ENCODE results near the gene RECQL5. TPM values are rescaled to one million over a fixed set of nuclear protein-coding genes. Genes with fewer than 3 reads are reported as not detected.

RECQL5 gene
- total RNA-seq (10 to 100 TPM in 3 of 4 donors, 1 to 10 TPM in 1; 5.1 to 11.6 (median 11.3) TPM), polyA plus RNA-seq (10 to 100 TPM in 2 of 3 donors, 1 to 10 TPM in 1; 9.0 to 30.1 (median 10.2) TPM)

GRCh38 chr17:75666959-75667790 lies at the start of gene RECQL5, which contains the start of gene SAP30BP:
Gene RECQL5, minus strand, starts transcription at chr17:75667154. Its CDS starts 597 bp downstream, at chr17:75666557.
Gene SAP30BP, plus strand, starts transcription at chr17:75667338. Its CDS starts 35 bp downstream, at chr17:75667373.
- Histone ChIP-seq H3K36me3 (peaks cover 6 to 52% (median 26%) of the 10 kb centered on the region in 4 donors), H3K9me3 (no peaks in the 10 kb centered on the region), H3K4me3 (peak within 1 kb of the TSS; percentile 73 to 86 (median 84)), H3K4me1 (peaks cover 0 to 39% (median 26%) of the 10 kb centered on the region in 4 donors), H3K27me3 (no peaks in the 10 kb centered on the region), H3K27ac (peak within 1 kb of the TSS; percentile 81 to 90 (median 88))
- TF ChIP-seq EP300 (IDR thresholded peaks at IDR 0.05) (peak in 1 of 4 donors; percentile 10), POLR2AphosphoS5 (IDR thresholded peaks at IDR 0.05) (peak; percentile 75 to 94 (median 90)), POLR2A (IDR thresholded peaks at IDR 0.05) (peak; percentile 69 to 71), CTCF (IDR thresholded peaks at IDR 0.05) (no peak)
- intact Hi-C loops (cut with DNase I) = loop anchor here (2.0 kb wide), 1 partner anchor 82 kb away; no protein-coding TSS in a partner anchor
- 0% methylated on average over 55 of the region's 55 CpGs for WGBS, 2 donors
- DNase-seq = peak; percentile 99

GRCh38 chr17:75712446-75712845 lies 45.5 kb upstream of the RECQL5 start:
- peaks cover 0 to 18% (median 0%) of the 10 kb centered on the region in 3 donors for H3K27me3 ChIP-seq
- no peak overlapping the region for H3K27ac ChIP-seq
- intact Hi-C loops (cut with DNase I) = loop anchor here (5.0 kb wide), 1 partner anchor 35 kb away; no protein-coding TSS in a partner anchor
- no peaks in the 10 kb centered on the region for H3K9me3 ChIP-seq
- H3K4me3 ChIP-seq = no peak overlapping the region
- peaks cover 0 to 13% (median 8%) of the 10 kb centered on the region in 4 donors for H3K36me3 ChIP-seq
- no peaks in the 10 kb centered on the region for H3K4me1 ChIP-seq
- DNase-seq = no peak
- WGBS, 2 donors = 60 to 70% methylated on average over 2 of the region's 2 CpGs
- no peak for TF ChIP-seq EP300 (IDR thresholded peaks at IDR 0.05)
- no peak for TF ChIP-seq POLR2AphosphoS5 (IDR thresholded peaks at IDR 0.05)

DNA sequence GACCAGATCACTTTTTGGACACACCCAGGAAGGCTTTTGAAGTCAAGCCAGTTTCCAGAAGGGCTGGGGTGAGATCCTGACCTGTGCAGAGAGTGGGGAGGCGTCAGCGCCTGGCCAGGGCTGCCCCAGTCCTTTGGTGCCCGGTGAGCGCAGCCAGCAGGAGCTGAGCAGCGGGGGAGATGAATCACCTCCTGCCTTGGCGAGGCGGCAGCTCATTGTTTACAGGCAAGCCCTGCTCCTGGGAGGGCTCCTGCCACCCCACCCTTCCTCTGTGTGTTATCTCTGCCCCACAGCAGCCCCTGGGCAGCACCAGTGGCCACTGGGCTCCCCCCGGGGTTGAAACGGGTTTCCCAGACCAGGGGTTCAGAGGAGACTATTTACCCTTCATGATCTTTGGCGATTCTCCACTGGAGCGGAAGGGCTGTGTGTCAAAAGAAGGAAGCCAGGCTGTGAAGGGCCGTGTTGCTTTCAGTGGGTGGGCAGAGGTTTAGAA lies 40.2 kb upstream of the RECQL5 start:
- Histone ChIP-seq H3K4me3 (no peak overlapping the region), H3K27me3 (no peaks in the 10 kb centered on the region), H3K4me1 (peaks cover 0 to 7% (median 0%) of the 10 kb centered on the region in 4 donors), H3K9me3 (no peaks in the 10 kb centered on the region), H3K36me3 (peaks cover 28 to 67% (median 57%) of the 10 kb centered on the region in 4 donors), H3K27ac (peak overlapping the region in 3 of 4 donors; percentile 10 to 60 (median 12))
- intact Hi-C loops (cut with DNase I) = no loop called here
- WGBS, 2 donors = 83 to 86% methylated on average over 12 of the region's 12 CpGs
- TF ChIP-seq POLR2A (IDR thresholded peaks at IDR 0.05) (no peak), POLR2AphosphoS5 (IDR thresholded peaks at IDR 0.05) (peak in 2 of 4 donors; percentile 6 to 31), EP300 (IDR thresholded peaks at IDR 0.05) (no peak), CTCF (IDR thresholded peaks at IDR 0.05) (no peak)
- DNase-seq = no peak

GRCh38 chr17:75706042-75706728 lies 39.2 kb upstream of the RECQL5 start:
- Histone ChIP-seq H3K27me3 (no peaks in the 10 kb centered on the region), H3K27ac (no peak overlapping the region), H3K4me3 (no peak overlapping the region), H3K36me3 (peaks cover 30 to 75% (median 59%) of the 10 kb centered on the region in 4 donors), H3K4me1 (peaks cover 0 to 10% (median 3%) of the 10 kb centered on the region in 4 donors), H3K9me3 (no peaks in the 10 kb centered on the region)
- WGBS, 2 donors = 93 to 95% methylated on average over 20 of the region's 20 CpGs
- DNase-seq = no peak
- intact Hi-C loops (cut with DNase I) = no loop called here
- TF ChIP-seq EP300 (IDR thresholded peaks at IDR 0.05) = no peak
- no peak for TF ChIP-seq POLR2A (IDR thresholded peaks at IDR 0.05)
- TF ChIP-seq CTCF (IDR thresholded peaks at IDR 0.05) = no peak
- no peak for TF ChIP-seq POLR2AphosphoS5 (IDR thresholded peaks at IDR 0.05)

All from sigmoid colon (tissue), 7 donors.